ENCODE results near the gene FANCB. TPM values are rescaled to one million over a fixed set of nuclear protein-coding genes. Genes with fewer than 3 reads are reported as not detected.

The FANCB gene
- total RNA-seq, 1 experiment from 2014 or later = 12.1 TPM

- H3T11ph ChIP-seq (ENCODE audit: low read length) = no peak overlapping the region
- H2BK5ac ChIP-seq (ENCODE audit: insufficient read length, low read length) = no peak overlapping the region
- Mint-ChIP-seq H3K27ac (peak overlapping the region in 2 of 3 experiments; percentile 48 to 88; a peak in 4 of 7 replicates), H3K36me3 (ENCODE audit: insufficient read depth in 1 of 3, low read depth in 3 of 3) (peaks cover 10 to 13% (median 13%) of the 10 kb centered on the region in 3 experiments), H3K9me3 (peaks cover 57 to 58% of the 10 kb centered on the region in 2 experiments), H3K27me3 (ENCODE audit: low read depth) (no peaks in the 10 kb centered on the region), H3K4me3 (peak overlapping the region; percentile 78 to 85), H3K4me1 (peaks cover 2 to 5% of the 10 kb centered on the region in 2 experiments; a peak in 3 of 4 replicates)
- no peak overlapping the region for H4K91ac ChIP-seq (ENCODE audit: insufficient read length, low read depth, low read length)
- no peaks in the 10 kb centered on the region for H4K20me1 ChIP-seq (ENCODE audit: control insufficient read depth, insufficient read depth, insufficient read length)
- H3K23ac ChIP-seq (ENCODE audit: insufficient read length, low read depth, low read length) = no peak overlapping the region
- H3K4ac ChIP-seq (ENCODE audit: low read depth, low read length) = no peak overlapping the region
- no peak overlapping the region for H2AK5ac ChIP-seq (ENCODE audit: insufficient read length, low read length)
- H3K27ac ChIP-seq (ENCODE audit: insufficient read length, low read depth, low read length) = no peak overlapping the region
- H2AFZ ChIP-seq (ENCODE audit: low read length) = no peak overlapping the region
- peaks cover 2% of the 10 kb centered on the region; the same call in 1 of the 2 replicates for H3K79me2 ChIP-seq (ENCODE audit: insufficient read depth, low read length)
- H3K4me1 ChIP-seq (ENCODE audit: insufficient read depth, low read length) = no peaks in the 10 kb centered on the region
- H3K9me3 ChIP-seq (ENCODE audit: control insufficient read depth, low read depth, low read length) = no peaks in the 10 kb centered on the region
- DNase-seq = no peak
- no peak overlapping the region for H3K18ac ChIP-seq (ENCODE audit: insufficient read length, low read depth, low read length)
- H3K14ac ChIP-seq (ENCODE audit: insufficient read depth, low read length) = no peak overlapping the region
- H2BK20ac ChIP-seq (ENCODE audit: low read depth, low read length, poor library complexity, severe bottlenecking) = no peak overlapping the region
- no peak for TF ChIP-seq CTCF (conservative IDR thresholded peaks at IDR 0.05)
- no peak overlapping the region for H4K5ac ChIP-seq (ENCODE audit: insufficient read length, low read depth, low read length)
- H3K56ac ChIP-seq (ENCODE audit: insufficient read length, low read depth, low read length) = no peak overlapping the region
- H4K8ac ChIP-seq (replicated peaks; ENCODE audit: insufficient read length, low read depth, low read length) = no peak overlapping the region
- H3K9ac ChIP-seq (ENCODE audit: extremely low read depth, insufficient read length, low read length) = peak overlapping the region; percentile 35
- no peak overlapping the region for H2BK12ac ChIP-seq (ENCODE audit: insufficient read length, low read depth, low read length)
- no peak overlapping the region for H2BK120ac ChIP-seq (ENCODE audit: low read depth, low read length, poor library complexity, severe bottlenecking)
- no peak overlapping the region for H2BK15ac ChIP-seq (ENCODE audit: low read depth, low read length)
- peaks cover 5% of the 10 kb centered on the region for H3K23me2 ChIP-seq (ENCODE audit: insufficient read length, low read depth, low read length, poor library complexity, severe bottlenecking)
- peaks cover 2% of the 10 kb centered on the region for H3K79me1 ChIP-seq (ENCODE audit: insufficient read depth, low read depth, low read length, poor library complexity, severe bottlenecking)
- WGBS (ENCODE audit: extremely low coverage, insufficient read length, low lambda C conversion rate) = no CpG with 5 or more reads among the region's 8 CpGs
- H3K27me3 ChIP-seq (ENCODE audit: insufficient read depth, low read length) = no peaks in the 10 kb centered on the region
- peak overlapping the region; percentile 81 for H3K4me2 ChIP-seq (ENCODE audit: insufficient read depth, insufficient read length, low read length)
Observed at GRCh38 chrX:14873676-14874049, 794 bp upstream of the FANCB start.

All from H9 (cell line).